Measurements from ENCODE around the gene CROCC. TPM values are rescaled to one million over a fixed set of nuclear protein-coding genes. Genes with fewer than 3 reads are reported as not detected.

The CROCC gene
- total RNA-seq, 1 donor from 2014 or later = 15.2 TPM

DNA sequence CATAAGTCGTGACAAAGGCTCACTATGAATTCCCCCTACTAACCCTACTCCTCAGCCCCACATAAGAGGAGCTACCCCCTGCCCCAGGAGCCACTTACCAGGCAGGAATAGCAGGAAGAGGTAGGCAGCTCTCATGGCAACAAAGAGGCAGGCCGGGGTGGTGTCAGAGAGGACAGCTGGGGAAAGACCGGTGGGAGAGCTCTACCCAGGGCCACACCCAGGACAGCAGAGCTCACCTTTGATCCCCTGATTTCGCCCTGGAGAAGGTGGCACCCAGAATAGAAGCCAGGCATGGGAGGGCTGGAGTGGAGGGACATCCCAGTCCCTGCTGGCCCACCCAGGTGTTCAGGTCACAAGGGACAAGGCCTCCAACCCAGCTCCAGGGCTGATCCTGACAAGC, 56.4 kb downstream of the CROCC start:
- Histone ChIP-seq H4K20me1 (ENCODE audit: low read depth) (peaks cover 51% of the 10 kb centered on the region), H2AFZ (replicated peaks) (no peak overlapping the region), H3K4me3 (no peak overlapping the region), H3K4me2 (peak overlapping the region; percentile 98), H3K9me3 (ENCODE audit: low read depth) (no peaks in the 10 kb centered on the region), H3K79me2 (ENCODE audit: low read depth) (peaks cover 46% of the 10 kb centered on the region), H3K27ac (no peak overlapping the region), H3K9ac (no peak overlapping the region), H3K4me1 (peaks cover 29% of the 10 kb centered on the region), H3K36me3 (no peaks in the 10 kb centered on the region), H3K27me3 (no peaks in the 10 kb centered on the region), H3F3A (ENCODE audit: low read depth) (peaks cover 19% of the 10 kb centered on the region)
- no peak for DNase-seq (ENCODE audit: low spot score)
- H3K4me1 Mint-ChIP-seq = peaks cover 44% of the 10 kb centered on the region
- TF ChIP-seq EZH2phosphoT487 (IDR thresholded peaks at IDR 0.05) = no peak
- peaks cover 6% of the 10 kb centered on the region for H3K36me3 Mint-ChIP-seq
- peak overlapping the region; percentile 89 for H3K4me3 Mint-ChIP-seq
- no peaks in the 10 kb centered on the region for H3K9me3 Mint-ChIP-seq
- H3K27me3 Mint-ChIP-seq (ENCODE audit: insufficient read depth, low read depth) = peaks cover 6% of the 10 kb centered on the region
- H3K27ac Mint-ChIP-seq = no peak overlapping the region

DNA sequence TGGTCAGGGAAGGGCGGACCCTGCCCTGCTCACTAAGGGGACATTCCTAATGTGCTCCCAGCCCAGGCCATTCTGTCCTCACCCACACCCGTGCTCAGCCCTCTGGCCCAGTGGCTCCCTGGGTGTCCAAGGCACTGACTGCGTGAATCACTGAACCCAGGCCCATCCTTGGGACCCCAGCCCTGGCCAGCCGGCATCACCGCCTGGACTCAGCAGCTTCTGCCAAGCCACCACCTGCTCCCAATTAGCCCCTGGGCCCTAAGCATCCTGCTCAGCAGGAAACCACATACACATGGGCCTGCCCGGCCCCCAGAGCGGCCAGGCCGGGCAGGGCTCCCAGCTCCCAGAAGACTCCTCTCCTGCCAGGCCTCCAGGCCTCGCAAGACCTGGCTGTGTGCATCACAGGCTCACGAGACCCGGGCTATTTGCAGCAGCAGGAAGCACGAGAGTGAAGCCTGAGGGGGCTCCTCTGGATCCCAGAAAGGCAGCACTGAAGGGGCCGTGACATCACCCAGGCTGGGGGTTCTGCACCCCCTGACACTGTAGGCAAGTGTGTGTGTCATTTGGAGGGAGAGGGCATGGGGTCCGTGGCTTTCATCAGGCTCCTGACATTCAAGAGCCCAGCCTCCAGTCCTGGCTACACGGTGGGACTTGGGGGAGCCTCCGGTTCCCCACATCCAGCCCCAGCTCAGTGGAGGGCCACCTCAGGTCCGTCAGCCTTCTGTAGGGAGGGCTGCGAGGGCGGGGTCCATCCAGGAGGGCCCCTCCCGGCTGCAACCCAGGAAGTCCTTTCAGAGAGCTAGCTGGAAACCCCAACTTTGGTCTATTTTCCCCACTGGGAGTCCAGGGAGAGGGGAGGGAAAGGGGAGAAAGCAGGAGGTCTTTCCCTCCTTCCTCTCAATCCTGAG, 57.1 kb downstream of the CROCC start:
- peak overlapping the region; percentile 94 for H3K4me3 ChIP-seq
- Mint-ChIP-seq H3K27me3 (ENCODE audit: insufficient read depth, low read depth) (peaks cover 6% of the 10 kb centered on the region), H3K4me3 (peak overlapping the region; percentile 89), H3K36me3 (peaks cover 6% of the 10 kb centered on the region), H3K27ac (no peak overlapping the region), H3K9me3 (no peaks in the 10 kb centered on the region), H3K4me1 (peaks cover 49% of the 10 kb centered on the region)
- TF ChIP-seq, protein P1, sequence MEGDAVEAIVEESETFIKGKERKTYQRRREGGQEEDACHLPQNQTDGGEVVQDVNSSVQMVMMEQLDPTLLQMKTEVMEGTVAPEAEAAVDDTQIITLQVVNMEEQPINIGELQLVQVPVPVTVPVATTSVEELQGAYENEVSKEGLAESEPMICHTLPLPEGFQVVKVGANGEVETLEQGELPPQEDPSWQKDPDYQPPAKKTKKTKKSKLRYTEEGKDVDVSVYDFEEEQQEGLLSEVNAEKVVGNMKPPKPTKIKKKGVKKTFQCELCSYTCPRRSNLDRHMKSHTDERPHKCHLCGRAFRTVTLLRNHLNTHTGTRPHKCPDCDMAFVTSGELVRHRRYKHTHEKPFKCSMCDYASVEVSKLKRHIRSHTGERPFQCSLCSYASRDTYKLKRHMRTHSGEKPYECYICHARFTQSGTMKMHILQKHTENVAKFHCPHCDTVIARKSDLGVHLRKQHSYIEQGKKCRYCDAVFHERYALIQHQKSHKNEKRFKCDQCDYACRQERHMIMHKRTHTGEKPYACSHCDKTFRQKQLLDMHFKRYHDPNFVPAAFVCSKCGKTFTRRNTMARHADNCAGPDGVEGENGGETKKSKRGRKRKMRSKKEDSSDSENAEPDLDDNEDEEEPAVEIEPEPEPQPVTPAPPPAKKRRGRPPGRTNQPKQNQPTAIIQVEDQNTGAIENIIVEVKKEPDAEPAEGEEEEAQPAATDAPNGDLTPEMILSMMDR (IDR thresholded peaks at IDR 0.05) = no peak
- no peaks in the 10 kb centered on the region for H3K36me3 ChIP-seq
- H3K27ac ChIP-seq = no peak overlapping the region
- no peak overlapping the region for H2AFZ ChIP-seq (replicated peaks)
- peaks cover 47% of the 10 kb centered on the region for H4K20me1 ChIP-seq (ENCODE audit: low read depth)
- H3K9ac ChIP-seq = peak overlapping the region; percentile 75
- H3K27me3 ChIP-seq = no peaks in the 10 kb centered on the region
- DNase-seq (ENCODE audit: low spot score) = peak; percentile 23
- peak overlapping the region; percentile 98 for H3K4me2 ChIP-seq
- H3K79me2 ChIP-seq (ENCODE audit: low read depth) = peaks cover 46% of the 10 kb centered on the region
- peaks cover 32% of the 10 kb centered on the region for H3K4me1 ChIP-seq
- no peaks in the 10 kb centered on the region for H3K9me3 ChIP-seq (ENCODE audit: low read depth)
- peaks cover 19% of the 10 kb centered on the region for H3F3A ChIP-seq (ENCODE audit: low read depth)

DNA sequence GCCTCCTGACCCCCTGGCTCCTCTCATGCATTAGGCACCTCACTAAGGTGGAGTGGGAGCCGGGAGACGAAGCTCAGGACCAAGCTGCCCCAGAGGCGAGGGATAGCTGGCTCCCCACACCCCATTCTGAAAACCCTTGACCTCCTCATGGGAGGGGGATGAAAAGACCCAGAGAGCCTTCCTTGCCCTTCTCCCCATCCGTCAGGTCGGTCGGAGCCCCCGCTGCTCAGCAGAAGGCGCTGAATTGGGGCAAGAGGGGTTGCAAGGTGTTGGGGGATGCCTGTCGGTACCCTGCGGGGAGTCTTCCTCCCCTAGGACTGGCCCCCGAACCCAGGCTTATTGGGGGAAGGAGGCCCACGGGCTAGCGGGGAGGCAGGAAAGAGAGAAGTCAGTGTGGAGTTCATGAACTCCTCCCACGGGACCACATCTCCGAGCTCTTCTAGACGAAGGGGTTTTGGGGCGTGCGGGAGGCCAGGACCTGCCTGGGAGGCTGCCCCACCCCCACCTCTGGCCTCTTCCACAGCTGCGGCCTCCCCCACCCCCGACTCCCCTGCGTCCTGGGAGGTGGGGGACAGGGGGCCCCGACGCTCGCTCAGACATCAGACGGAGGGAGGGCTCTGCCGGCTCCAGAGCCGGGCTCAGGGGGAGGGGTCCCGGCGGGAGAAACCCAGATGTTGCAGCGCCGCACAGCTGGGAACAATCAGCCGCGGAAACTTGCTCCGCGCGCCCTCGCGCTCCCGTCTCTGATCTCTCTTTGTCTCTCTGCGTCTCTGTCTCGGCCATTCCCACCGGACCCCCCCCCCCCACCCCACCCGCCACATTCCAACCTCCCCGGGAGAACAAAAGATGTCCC, 58.0 kb downstream of the CROCC start:
- H3K9me3 Mint-ChIP-seq = no peaks in the 10 kb centered on the region
- Histone ChIP-seq H3K9ac (peak overlapping the region; percentile 75), H2AFZ (replicated peaks) (no peak overlapping the region), H3K79me2 (ENCODE audit: low read depth) (peaks cover 46% of the 10 kb centered on the region), H3K4me3 (peak overlapping the region; percentile 94), H4K20me1 (ENCODE audit: low read depth) (peaks cover 47% of the 10 kb centered on the region), H3F3A (ENCODE audit: low read depth) (peaks cover 19% of the 10 kb centered on the region), H3K36me3 (no peaks in the 10 kb centered on the region), H3K9me3 (ENCODE audit: low read depth) (no peaks in the 10 kb centered on the region), H3K4me1 (peaks cover 32% of the 10 kb centered on the region), H3K4me2 (peak overlapping the region; percentile 98), H3K27ac (no peak overlapping the region), H3K27me3 (no peaks in the 10 kb centered on the region)
- H3K27me3 Mint-ChIP-seq (ENCODE audit: insufficient read depth, low read depth) = peaks cover 6% of the 10 kb centered on the region
- DNase-seq (ENCODE audit: low spot score) = peak; percentile 61
- H3K27ac Mint-ChIP-seq = no peak overlapping the region
- TF ChIP-seq, protein P1 (IDR thresholded peaks at IDR 0.05) = no peak
- no peak for TF ChIP-seq EZH2 (IDR thresholded peaks at IDR 0.05)
- H3K36me3 Mint-ChIP-seq = peaks cover 6% of the 10 kb centered on the region
- peaks cover 53% of the 10 kb centered on the region for H3K4me1 Mint-ChIP-seq
- peak overlapping the region; percentile 89 for H3K4me3 Mint-ChIP-seq

All from neural progenitor cell (in vitro differentiated cells).